ENCODE data around the gene RAD9A.

RAD9A gene

DNA sequence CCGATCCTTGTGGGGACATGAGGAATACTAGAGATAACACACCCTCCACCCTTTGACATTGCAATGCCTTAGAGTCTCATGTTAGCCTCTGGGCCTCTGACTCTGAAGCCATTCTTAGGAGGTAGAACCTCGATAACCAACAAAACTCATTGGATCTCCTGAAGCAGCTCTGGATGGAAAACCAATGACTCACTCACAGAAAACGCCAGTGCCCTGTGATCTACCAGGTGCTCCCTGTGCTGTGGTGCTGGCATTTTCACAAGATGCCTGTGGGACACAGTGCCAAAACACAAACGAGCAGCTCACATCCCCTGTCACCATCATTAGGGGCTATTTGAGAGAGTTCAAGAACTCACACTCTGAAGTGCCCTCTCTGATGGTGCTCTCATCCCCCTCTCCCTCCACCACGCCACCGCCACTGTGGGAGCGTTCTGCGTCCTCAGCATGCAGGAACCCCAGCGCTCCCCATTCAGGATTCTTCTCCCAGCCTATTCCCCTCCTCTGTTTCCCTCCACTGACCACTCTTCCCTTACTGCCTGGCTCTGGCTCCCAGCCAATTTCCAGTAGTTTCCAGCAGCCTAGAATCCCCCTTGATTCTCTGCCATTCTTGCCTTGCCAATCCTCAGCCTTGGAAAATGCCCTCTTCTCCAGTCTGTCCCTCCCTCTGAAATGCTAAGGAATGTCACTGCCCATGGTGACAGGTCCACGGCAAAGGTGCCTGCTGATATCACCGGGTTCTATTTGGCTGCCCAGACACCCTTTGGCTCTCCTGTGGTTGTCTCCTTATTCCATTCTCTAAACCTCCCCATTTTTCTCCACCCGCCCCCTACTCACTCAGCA lies 33.7 kb upstream of the RAD9A start:
- DNase-seq = no peak

DNA sequence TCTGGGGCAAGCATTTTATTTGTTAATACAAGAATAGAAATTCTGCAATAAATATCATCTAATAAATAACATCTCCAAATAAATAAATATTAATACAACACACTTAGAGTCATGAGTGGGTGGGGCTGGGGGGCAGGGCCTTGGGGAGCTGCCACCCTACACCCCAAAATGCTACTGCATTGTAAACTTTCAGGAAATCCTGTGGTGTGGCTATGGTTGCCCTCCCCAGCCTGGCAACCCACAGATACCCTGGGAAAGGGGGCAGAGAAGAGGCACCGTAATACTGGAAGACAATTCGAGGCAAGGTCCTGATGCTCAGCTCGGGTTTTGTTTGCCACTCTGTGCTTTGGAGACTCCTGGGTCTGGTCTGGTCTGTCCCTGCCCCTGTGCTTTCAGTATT lies 27.6 kb upstream of the RAD9A start:
- DNase-seq = no peak

DNA sequence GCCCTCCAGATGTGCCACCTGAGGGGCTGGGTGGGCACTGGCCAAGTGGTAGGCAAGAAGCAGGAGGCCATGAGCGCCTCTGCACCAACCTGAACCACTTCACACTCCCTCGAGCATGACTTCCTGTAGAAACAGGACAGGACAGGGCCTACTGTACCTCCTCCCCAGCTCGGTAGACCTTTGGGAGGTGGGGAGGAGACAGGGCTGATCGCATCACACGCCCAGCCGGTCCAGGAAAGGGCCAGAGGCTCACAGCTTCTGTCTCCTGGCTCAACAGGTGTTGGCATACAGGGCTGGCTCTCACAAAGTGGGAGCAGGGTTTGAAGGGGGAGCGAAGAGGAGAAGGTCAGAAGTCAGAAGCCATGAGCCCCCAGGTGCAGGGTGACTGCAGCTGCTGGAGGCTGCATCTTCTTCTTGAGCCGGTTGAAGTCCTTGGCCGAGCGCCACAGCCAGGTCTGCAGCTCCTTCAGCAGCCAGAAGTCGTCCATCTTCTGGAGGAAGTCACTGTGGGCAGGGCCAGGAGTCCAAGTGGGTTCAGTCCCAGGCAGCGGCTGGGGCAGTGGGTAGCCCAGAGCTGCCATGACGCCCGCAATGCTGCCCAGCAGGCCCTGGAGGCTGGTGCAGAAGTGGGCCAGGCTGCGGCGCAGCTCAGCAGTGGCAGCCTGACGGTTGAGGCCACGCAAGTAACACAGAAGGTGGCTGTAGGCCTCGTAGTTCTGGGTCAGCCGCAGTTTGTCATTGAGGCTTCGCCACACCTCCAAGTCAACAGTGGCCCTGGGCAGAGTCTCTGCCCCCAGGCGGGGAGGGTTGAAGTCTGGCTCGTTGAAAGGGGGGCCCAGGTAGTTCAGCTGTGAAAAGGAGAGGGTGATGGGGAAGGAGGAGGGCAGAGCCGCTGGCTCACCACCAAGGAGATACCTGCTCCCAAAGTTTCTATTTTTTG lies 26.7 kb upstream of the RAD9A start:
- no peak for DNase-seq

DNA sequence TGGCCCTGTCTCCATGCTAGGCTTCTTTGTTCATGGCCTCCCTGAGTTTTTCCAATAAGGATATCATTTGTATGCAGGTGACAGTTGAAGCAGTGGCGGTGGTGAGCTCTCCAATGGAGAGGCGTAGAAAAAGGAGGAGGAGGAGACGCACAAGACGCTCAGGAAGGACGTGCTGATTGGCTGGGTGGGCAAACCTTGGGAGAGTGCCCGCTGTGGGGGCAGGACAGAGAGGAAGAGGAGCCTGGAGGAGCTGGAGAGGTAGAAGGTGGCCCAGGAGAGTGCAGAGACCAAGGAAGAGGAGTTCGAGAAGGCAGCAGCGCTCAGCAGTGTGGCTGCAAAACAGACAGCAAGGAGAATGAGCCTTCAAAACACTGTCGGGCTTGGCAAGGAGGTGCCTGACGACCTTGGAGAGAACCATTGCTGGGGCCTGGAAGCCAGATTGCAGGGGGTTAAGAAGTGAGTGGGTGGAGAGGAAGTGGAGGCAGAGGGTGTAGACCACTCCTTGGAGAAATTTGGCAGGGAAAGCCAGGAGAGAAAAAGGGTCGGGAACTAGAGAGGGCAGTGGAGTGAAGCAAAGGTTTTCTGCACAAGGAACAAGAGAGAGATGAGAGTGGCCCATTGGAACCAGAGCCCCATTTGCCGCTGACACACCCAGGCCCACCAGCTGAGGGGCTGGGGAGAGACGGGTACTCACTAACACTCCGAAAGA lies 25.9 kb upstream of the RAD9A start:
- DNase-seq = no peak

DNA sequence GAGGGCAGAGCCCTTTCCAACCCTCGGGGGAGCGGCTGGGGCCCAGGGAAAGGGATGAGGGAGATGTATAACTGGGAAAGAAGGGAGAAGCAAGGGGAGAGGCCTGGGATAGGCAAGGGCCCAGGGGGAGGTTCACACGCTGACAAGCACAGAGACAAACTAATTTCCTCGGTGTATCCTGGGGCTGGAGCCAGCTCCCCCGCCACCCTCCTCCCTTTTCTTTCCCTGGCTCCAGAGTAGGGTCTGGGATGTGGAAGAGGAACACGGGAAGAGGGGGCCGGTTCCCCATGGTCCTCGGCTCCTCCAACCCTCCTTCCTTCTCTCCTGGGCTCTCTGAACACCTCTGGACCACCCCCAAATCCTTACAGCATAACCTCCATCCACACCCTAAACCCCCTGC lies 25.2 kb upstream of the RAD9A start:
- DNase-seq = no peak

DNA sequence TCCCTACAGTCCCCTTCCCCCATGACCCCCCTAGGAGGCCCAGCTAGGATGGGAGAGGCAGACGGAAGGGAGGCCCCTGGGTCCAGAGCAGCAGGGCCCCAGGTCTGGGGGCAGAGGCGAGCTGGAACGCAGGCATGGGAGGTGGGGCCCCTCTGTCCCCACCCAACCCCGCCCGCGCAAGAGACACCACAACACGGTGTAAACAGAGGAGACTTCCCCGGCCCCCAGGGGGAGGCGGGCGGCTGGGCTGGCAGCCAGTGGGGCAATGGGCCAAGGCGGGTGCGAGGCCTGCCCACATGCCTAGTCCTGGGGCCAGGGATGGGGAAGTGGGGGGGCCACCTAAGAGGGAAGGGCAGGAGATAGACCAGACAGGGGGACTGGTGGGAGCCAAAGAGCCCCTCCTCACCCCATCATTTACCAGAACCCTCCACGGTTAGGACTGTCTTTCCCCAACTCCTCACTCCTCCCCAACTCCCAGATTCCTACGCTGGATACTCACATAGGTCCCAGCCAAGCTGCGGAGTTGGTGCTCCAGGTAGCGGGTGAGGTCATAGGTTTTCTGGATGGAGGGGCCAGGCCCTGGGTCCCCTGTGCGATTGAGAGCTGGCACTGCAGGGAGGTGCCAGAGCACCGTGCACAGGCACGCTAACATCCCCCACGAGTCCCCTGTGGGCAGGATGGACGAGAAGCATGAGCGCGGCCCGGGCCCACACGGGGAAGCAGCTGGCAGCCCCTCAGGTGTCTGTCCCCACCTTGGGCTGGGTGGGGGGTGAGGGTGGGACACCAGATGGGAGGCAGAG lies 24.6 kb upstream of the RAD9A start:
- DNase-seq = no peak

DNA sequence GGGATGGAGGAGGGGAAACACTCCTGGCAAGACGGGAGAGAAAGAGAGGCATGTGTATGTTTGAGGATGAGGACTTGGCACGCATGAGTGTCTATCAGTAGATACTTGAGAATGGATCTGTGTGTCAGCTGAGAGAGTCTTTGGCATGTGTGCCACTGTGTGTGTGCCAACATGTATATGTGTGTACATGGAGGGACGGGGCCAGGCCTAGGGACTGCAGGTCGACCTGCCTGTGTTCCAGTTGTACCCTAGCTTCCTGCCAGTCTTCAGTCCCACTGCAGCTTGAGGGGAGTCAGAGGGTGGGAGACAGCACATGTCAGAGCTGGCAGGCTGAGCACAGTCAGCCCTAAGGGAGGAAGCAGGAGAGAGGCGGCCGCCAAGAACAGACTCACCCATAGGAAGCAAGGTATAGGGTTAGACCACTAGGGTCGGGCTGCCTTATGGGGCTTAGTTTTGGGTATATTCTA lies 24.0 kb upstream of the RAD9A start:
- DNase-seq = no peak

DNA sequence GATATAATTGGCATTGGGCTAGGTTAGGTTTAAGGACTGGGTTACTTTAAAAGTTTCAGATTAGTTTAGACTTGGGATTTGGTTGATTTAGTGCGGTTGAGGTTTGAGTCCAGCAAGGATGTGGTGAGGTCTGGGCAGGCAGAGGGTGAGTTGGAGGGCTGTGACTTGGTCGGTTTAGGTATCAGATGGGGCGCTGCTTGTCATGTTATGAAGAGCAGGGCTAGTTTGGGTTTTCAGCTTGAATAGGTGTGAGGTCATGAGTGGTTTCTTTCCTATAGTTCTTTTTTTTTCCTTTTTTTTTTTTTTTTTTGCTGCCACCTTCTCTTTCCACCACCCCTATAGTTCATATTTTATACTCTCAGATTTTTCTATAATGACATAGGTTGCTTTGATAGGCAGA lies 23.2 kb upstream of the RAD9A start:
- no peak for DNase-seq

DNA sequence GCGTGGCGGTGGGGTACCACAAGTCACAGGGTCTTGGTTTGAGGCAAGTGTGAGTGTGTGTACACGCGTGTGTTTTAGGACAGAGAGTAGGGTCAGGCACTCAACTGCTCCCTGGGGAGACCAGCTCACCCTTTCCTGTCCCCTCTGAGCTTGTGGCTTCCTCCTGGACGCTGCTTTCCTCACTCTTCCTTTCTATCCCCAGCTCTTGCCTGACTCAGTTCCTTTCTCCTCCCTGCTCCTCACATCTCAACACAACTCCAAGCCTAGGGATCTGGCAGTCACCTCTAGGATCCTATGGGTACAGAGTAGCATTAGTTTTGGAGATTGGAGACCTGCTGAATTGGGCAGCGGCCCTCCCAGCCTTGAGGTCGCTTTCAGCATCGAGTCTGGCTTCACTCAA lies 22.5 kb upstream of the RAD9A start:
- DNase-seq = no peak

DNA sequence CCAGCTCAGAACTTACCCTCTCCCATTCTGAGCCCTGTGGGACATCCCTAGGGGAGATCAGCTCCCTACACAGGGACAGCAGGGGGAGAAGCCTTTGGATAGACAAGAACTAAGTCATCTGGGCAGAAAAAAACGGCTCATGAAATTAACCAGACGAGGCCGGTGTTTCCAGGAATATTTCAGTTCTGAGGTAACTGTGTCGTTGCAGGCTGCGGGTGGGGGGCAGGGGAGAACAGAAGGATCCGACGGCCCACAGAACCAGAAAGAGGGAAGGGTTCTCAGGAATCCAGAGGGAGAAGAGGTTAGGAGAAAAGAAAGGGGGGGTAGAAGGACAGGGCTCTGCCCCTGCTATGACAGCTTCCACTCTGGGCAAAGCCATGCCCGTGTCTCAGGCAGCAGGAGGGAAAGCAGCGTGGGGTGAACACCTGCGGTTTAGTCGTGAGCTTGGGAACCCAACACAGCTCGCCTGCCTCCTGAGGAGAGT lies 21.9 kb upstream of the RAD9A start:
- no peak for DNase-seq

DNA sequence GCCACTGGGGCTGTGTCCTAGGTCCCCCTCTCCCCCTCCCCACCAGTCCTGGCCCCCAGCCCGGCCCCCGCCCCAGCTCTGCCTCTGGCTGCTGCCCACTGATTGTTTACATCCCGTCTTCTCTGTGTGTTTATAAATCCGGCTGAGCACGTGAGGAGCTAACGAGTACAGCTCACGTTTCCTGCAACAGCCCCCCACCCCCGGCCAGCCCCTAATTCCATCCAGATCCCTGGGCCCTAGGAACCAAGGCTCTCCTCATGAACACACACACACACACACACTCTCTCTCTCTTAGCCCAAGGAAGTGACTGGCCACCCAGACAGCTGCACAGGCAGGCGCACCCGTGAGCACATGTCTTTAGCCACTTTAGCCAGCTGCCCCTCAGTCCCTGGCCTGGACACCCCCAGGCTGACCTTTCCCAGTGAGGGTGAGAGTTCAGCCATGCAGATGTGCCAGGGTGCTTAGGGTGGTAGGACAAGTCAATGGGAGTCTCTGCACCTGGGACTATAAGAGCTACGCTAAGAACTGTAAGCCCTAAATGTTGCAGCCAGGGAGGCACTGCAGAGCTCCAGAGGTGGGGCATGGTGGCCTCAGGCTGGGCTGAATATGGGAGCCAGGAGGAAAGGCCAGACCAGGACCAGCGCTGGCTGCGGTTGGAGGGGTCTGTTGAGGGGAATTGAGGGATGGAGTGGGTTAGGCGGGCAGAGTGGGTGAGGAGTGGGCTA lies 21.3 kb upstream of the RAD9A start:
- no peak for DNase-seq

DNA sequence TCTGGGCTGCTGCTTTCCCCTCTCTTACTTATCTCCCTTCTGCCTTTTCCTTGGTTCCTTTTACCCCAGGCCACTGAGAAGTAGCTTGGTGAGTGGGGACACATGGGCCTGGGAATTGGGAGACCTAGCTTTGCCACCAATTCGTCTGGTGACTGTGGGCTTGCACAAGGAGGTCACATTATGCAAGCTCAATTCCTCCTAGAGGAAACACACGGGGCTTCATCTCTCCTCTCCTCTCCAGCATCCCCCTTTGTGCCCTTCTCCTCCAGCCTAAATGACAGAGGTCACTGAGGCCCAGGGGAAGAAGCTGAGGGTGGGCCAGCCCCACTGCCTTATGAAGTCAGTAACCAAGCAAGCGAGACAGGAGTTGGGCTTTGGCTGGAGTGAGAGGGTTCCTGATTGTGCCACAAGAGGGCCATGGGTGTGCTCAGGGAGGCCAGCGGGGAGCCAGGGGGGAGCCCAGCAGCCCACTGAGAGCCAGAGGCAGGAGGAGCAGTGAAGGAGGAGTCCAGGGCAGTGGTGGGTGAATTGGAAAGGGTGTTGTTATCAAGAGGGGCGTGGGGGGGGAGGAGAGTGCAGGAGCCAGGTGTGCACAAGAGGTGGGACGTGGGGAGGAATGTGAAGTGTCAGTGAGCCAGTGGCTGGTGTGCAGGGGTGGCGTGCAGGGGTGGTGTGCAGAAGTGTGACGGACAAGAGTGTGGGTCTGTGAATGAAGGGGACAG lies 20.4 kb upstream of the RAD9A start:
- DNase-seq = no peak

DNA sequence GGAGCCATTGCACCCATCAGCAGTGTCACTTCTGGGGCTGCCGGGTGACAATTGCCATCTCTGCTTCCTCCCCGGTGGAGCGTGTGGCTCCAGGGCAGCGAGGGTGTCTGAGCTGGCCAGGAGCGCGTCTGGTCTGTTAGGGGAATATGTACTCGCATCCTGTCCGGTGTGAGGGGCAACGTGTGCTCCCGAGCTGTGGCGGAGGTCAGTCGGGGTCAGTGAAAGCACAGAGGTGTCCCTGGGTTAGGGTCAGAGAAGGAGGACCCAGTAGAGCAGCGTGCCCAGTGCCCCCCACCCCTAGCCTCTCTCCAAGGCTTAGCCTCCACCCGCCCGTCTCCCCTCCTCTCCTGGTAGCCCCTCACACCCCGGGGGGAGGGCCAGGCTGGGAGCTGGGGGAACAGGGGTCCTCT lies 19.9 kb upstream of the RAD9A start:
- DNase-seq = no peak

DNA sequence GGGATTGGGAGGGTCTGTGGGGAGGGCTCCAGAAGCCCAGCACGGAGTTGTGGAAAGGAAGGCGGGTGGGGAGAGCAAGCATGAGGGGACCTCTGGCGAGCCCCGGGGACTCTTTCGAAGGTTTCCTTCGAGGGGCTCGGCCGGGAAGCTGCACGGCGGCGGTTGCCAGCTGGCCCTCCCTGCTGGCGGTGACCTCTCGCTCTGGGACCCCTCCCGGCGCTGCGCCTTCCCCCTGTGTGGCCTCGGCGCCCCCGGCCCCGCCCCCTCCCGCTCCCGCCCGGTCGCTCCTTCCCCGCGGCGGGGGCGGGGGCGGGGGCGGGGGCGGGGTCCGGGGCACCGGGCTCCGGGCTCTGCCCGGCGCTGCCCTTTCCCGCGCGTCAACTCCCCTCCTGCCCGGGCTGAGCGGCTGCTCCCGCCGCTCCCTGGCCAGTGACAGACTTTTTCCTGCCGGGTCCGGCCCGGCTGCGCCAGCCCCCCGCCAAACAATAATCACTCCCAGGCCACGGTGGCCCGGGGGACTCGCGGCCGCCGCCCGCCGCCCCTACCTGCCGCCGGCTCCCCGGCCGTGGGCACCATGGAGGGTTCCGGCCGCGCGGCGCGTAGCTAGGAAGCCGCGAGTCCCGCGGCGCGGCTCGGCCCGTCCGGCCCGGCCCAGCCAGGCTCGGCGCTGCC lies 19.3 kb upstream of the RAD9A start:
- no peak for DNase-seq

DNA sequence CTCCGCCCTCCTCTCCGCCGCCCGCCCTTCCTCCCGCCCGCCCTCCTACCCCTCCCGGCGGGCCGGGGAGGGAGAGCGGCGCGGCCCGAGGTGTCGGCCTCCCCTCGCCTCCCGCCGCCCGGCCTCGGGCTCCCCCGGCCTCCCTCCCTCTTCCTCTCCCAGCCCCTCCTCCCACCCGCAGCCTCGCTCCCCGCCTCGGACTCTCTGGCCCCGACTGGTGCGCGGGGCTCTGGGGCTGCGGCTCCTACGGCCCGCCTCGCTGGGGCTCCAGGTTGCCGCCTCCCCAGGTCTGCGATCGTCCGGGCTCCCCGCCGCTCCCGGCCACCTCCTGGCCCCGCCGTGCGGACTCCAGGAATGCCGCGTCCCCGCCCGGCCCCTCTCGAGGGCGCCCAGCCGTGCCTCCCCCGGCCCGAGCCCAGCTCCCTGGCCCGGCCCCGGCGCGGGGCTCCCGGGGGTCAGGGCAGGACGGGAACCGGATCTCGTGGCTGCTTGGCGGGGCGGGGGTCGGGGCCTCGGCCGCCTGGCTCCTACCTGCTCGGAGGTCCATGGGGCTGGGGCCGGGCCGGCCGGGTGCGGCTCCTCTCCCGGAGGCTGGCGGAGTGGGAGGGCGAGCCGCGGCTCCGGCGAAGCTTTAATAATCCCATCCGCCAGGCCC lies 18.7 kb upstream of the RAD9A start, which contains the start of gene CLCF1:
TSS of gene CLCF1 (minus strand) at position 606 of the 655 bp plus-strand sequence. CDS start at position 547, 59 bp downstream.
- no peak for DNase-seq

DNA sequence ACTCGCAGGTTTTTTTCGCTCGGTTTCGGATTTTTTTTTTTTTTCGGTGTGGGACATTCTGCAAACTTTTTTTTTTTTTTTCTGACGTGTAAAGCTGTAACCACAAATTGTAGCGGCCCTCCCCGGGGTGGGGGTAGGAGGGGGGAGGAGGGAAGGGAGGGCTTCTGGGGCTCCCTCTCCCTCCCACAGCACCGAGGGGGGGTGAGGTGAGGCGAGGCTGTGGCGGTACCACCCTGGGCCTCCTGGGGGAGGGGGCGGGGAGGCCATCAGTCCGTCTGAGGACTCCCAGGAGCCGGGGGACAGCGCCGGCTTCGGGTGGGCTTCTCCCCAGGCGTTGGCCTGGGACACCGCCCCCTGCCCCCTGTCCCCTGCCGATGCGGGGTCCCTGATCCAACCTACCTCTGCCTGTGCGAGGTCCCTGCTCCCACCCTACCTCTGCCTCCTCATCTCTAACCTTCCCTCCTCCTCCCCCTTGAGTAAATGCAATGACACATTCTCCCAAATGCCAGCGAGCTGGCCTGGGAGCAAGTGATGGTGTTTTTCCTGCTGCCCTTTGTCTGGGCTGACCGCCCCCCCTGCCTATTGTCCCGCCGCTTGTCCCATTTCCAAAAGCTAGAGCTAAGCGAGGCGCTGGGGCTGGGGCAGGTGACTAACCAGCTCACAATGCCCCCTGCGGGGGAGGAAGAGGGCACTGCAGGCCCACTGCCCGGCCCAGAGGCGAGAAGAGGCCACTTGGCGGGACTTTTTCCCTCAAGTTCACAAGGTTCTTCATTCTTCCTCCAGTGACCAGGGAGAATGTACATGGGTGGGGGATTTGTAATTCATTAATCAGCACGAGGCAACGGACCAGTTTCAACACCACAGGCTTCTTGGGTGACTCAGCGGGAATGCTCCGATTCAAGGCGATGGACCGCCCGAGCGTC lies 17.9 kb upstream of the RAD9A start:
- no peak for DNase-seq

DNA sequence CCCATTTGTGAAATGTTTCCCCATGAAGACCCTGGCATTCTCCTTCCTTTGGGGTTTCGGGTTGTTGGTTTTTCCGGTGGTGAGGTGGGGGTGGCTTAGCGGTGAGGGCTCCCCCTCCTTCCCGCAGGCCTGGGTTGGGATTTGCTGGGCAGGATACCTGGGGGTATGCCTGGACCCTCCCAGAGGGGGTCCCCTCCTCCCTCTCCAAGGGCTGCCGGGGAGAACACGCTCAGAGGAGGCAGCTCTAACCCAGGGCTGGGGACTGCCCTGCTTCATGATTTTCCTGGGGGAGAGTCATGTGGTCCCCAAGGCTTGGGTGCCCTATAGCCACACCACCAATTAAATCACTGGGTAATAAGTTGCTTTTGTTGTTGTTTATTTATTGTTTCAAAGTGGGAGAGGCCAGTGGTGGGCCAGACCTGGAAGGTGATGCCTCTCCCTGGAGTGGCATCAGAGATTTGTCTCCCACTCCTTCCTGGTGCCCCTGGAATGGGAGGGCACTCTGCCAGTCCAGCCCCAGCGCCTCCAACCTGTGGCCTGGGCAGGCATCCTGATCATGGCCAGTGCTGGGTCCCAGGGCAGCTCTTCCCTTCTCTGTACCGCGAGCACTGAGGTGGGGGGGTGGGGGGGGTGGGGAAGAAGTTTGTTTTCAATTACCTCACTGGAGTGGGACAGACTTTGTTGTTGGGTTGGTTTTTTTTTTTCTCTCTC lies 17.1 kb upstream of the RAD9A start:
- DNase-seq = no peak

All from DMS 273 treated with DMSO at 0.1 percent for 48 hours (cell line).